Measurements from ENCODE around the gene ATAD1. TPM values are rescaled to one million over a fixed set of nuclear protein-coding genes. Genes with fewer than 3 reads are reported as not detected.
A peak's percentile ranks its signal among the peaks of the same experiment; 100 is the strongest.

ATAD1 gene
- total and polyA plus RNA-seq, 2 of the 8 experiments (the other 6 are each of a cell fraction or from before 2014, with no cell fraction given), result 8.9 to 35.3 TPM

DNA sequence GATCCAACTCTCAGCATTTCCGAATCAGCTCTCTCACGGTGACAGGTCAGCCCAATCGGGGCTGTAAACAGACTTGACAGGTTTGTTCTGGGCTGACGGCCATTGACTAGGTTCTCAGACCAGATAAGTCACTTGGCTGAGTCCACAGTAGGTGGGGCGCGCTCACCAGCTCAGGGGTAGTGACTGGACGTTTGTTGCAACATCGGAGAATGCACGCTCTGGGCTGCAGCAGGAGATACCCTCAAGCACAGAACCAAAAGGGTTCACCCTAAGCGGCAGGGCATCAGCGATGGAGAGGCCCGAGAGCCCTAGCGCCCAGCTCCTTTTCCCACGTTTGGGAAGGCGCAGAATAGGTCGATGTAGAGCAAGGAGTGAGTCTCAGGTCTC is 43.5 kb upstream of the ATAD1 start (continued):
- TF ChIP-seq RNF2 (IDR thresholded peaks at IDR 0.05; ENCODE audit: borderline replicate concordance, low read depth, low read length, missing control alignments, poor library complexity, severe bottlenecking) (no peak), EP300 (IDR thresholded peaks at IDR 0.05; ENCODE audit: borderline replicate concordance in 1 of 2, low read depth in 2 of 2, low read length in 2 of 2) (no peak), TAF7 (optimal IDR thresholded peaks at IDR 0.05; ENCODE audit: borderline replicate concordance, low read depth, low read length) (no peak), CHD1 (IDR thresholded peaks at IDR 0.05; ENCODE audit: low read depth, low read length) (no peak), KDM5A (IDR thresholded peaks at IDR 0.05; ENCODE audit: low read length) (no peak), JUND (IDR thresholded peaks at IDR 0.05; ENCODE audit: low read length) (no peak), SRF (IDR thresholded peaks at IDR 0.05; ENCODE audit: low read depth, low read length) (no peak), KDM4A (IDR thresholded peaks at IDR 0.05; ENCODE audit: low read depth, low read length, severe bottlenecking) (no peak), SAP30 (IDR thresholded peaks at IDR 0.05; ENCODE audit: insufficient read depth, insufficient replicate concordance, low read length) (peak; percentile 86), RBBP5 (IDR thresholded peaks at IDR 0.05; ENCODE audit: borderline replicate concordance, low read depth, low read length) (no peak), TBP (IDR thresholded peaks at IDR 0.05; ENCODE audit: low read depth, low read length) (no peak), ZNF274 (IDR thresholded peaks at IDR 0.05; ENCODE audit: borderline replicate concordance, extremely low read depth, low read length) (no peak), RAD21 (IDR thresholded peaks at IDR 0.05 in 1 of 2, conservative IDR thresholded peaks at IDR 0.05 in 1 of 2; ENCODE audit: low read depth in 2 of 2, low read length in 2 of 2) (peak; percentile 35 to 47), SIRT6 (IDR thresholded peaks at IDR 0.05; ENCODE audit: low read length) (no peak), SIN3A (conservative IDR thresholded peaks at IDR 0.05 in 1 of 2, IDR thresholded peaks at IDR 0.05 in 1 of 2; ENCODE audit: low read depth in 1 of 2, low read length in 2 of 2) (peak in 1 of 2 experiments; percentile 70; a peak in 1 of 4 replicates), FOSL1 (IDR thresholded peaks at IDR 0.05; ENCODE audit: insufficient read depth, low read depth, low read length) (no peak), BACH1 (IDR thresholded peaks at IDR 0.05; ENCODE audit: low read length) (no peak), EZH2 (IDR thresholded peaks at IDR 0.05; ENCODE audit: low read depth, low read length, severe bottlenecking) (no peak), CEBPB (IDR thresholded peaks at IDR 0.05; ENCODE audit: low read depth, low read length) (peak; percentile 60), GABPA (IDR thresholded peaks at IDR 0.05; ENCODE audit: borderline replicate concordance, insufficient read depth, low read length) (no peak), MAFK (IDR thresholded peaks at IDR 0.05; ENCODE audit: low read depth, low read length) (no peak), SP2 (IDR thresholded peaks at IDR 0.05; ENCODE audit: low read length) (no peak)
- TF ChIP-seq, protein P1, sequence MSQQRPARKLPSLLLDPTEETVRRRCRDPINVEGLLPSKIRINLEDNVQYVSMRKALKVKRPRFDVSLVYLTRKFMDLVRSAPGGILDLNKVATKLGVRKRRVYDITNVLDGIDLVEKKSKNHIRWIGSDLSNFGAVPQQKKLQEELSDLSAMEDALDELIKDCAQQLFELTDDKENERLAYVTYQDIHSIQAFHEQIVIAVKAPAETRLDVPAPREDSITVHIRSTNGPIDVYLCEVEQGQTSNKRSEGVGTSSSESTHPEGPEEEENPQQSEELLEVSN (IDR thresholded peaks at IDR 0.05), result no peak

Measured in H1 (cell line).